Mucosa of rectum (tissue), 2 donors: ENCODE results near the gene TMEM236.

Experiments used
- H3K27ac ChIP-seq, 2 donors: one replicate each; pipeline ENCODE4 v1.7.0; 2013; ENCODE audit warnings: inconsistent platforms in 2 of 2, low read depth in 2 of 2, low read length in 2 of 2
- H3K27me3 ChIP-seq, 2 donors: one replicate each; pipeline ENCODE4 v1.7.0; 2013; ENCODE audit warnings: low read length in 2 of 2; ENCODE audit not compliant: control insufficient read depth in 2 of 2, insufficient read depth in 2 of 2
- H3K36me3 ChIP-seq, 2 donors: one replicate each; pipeline ENCODE4 v1.7.0; 2013; ENCODE audit warnings: low read length in 2 of 2; ENCODE audit not compliant: control insufficient read depth in 2 of 2, insufficient read depth in 2 of 2
- H3K4me1 ChIP-seq, 2 donors: one replicate each; pipeline ENCODE4 v1.7.0; 2013; ENCODE audit warnings: low read length in 2 of 2, mild to moderate bottlenecking in 1 of 2; ENCODE audit not compliant: control insufficient read depth in 2 of 2, insufficient read depth in 2 of 2
- H3K4me3 ChIP-seq, 2 donors: one replicate each; pipeline ENCODE4 v1.7.0; 2013; ENCODE audit warnings: low read length in 2 of 2
- H3K9ac ChIP-seq, 2 donors: one replicate each; pipeline ENCODE4 v1.7.0; 2013; ENCODE audit warnings: low read length in 2 of 2, low read depth in 1 of 2, mild to moderate bottlenecking in 1 of 2
- H3K9me3 ChIP-seq, 2 donors: one replicate each; pipeline ENCODE4 v1.7.0; 2013; ENCODE audit warnings: low read length in 2 of 2; ENCODE audit not compliant: control insufficient read depth in 2 of 2
- donor health status: healthy.
- donor health status: Normal muscosa, but diverticular disease.

Gene TMEM236

GRCh38 chr10:17725703-17726102 is 26.3 kb upstream of the TMEM236 start:
- Histone ChIP-seq H3K27me3 (no peaks in the 10 kb centered on the region), H3K9ac (no peak overlapping the region), H3K4me3 (no peak overlapping the region), H3K4me1 (no peaks in the 10 kb centered on the region), H3K36me3 (no peaks in the 10 kb centered on the region), H3K9me3 (no peaks in the 10 kb centered on the region), H3K27ac (no peak overlapping the region)

GRCh38 chr10:17729630-17730029 is 22.4 kb upstream of the TMEM236 start:
- H3K27ac ChIP-seq = no peak overlapping the region
- no peak overlapping the region for H3K4me3 ChIP-seq
- no peaks in the 10 kb centered on the region for H3K36me3 ChIP-seq
- H3K9ac ChIP-seq = no peak overlapping the region
- H3K9me3 ChIP-seq = no peaks in the 10 kb centered on the region
- H3K27me3 ChIP-seq = no peaks in the 10 kb centered on the region
- peaks cover 6 to 11% of the 10 kb centered on the region in 2 donors for H3K4me1 ChIP-seq

GRCh38 chr10:17730667-17731066 is 21.3 kb upstream of the TMEM236 start:
- H3K4me3 ChIP-seq = no peak overlapping the region
- H3K9me3 ChIP-seq = no peaks in the 10 kb centered on the region
- no peaks in the 10 kb centered on the region for H3K36me3 ChIP-seq
- H3K27me3 ChIP-seq = no peaks in the 10 kb centered on the region
- no peak overlapping the region for H3K27ac ChIP-seq
- H3K9ac ChIP-seq = no peak overlapping the region
- peaks cover 6 to 11% of the 10 kb centered on the region in 2 donors for H3K4me1 ChIP-seq

- H3K27ac ChIP-seq = peak overlapping the region in 1 of 2 donors; percentile 17
- no peaks in the 10 kb centered on the region for H3K36me3 ChIP-seq
- no peaks in the 10 kb centered on the region for H3K9me3 ChIP-seq
- H3K9ac ChIP-seq = peak overlapping the region in 1 of 2 donors; percentile 26
- H3K27me3 ChIP-seq = no peaks in the 10 kb centered on the region
- H3K4me3 ChIP-seq = peak overlapping the region; percentile 20 to 24
- peaks cover 6 to 11% of the 10 kb centered on the region in 2 donors for H3K4me1 ChIP-seq
Measured at GRCh38 chr10:17731331-17732020, 20.5 kb upstream of the TMEM236 start.

- Histone ChIP-seq H3K36me3 (no peaks in the 10 kb centered on the region), H3K4me1 (peaks cover 6 to 11% of the 10 kb centered on the region in 2 donors), H3K27me3 (no peaks in the 10 kb centered on the region), H3K9me3 (no peaks in the 10 kb centered on the region), H3K9ac (no peak overlapping the region), H3K27ac (no peak overlapping the region), H3K4me3 (no peak overlapping the region)
Measured at GRCh38 chr10:17733620-17734019, 18.4 kb upstream of the TMEM236 start.

- Histone ChIP-seq H3K4me1 (peaks cover 6 to 11% of the 10 kb centered on the region in 2 donors), H3K36me3 (no peaks in the 10 kb centered on the region), H3K27ac (no peak overlapping the region), H3K9me3 (no peaks in the 10 kb centered on the region), H3K9ac (no peak overlapping the region), H3K27me3 (no peaks in the 10 kb centered on the region), H3K4me3 (no peak overlapping the region)
Measured at GRCh38 chr10:17734432-17735080, 17.4 kb upstream of the TMEM236 start.

GRCh38 chr10:17735166-17735941 is 16.6 kb upstream of the TMEM236 start:
- no peak overlapping the region for H3K27ac ChIP-seq

GRCh38 chr10:17736223-17736622 is 15.8 kb upstream of the TMEM236 start:
- no peak overlapping the region for H3K4me3 ChIP-seq
- no peaks in the 10 kb centered on the region for H3K36me3 ChIP-seq
- no peaks in the 10 kb centered on the region for H3K9me3 ChIP-seq
- no peaks in the 10 kb centered on the region for H3K27me3 ChIP-seq
- H3K4me1 ChIP-seq = peaks cover 2 to 7% of the 10 kb centered on the region in 2 donors
- H3K9ac ChIP-seq = no peak overlapping the region
- H3K27ac ChIP-seq = no peak overlapping the region

More at GRCh38 chr10:17735166-17735941, 16.6 kb upstream of the TMEM236 start:
- Histone ChIP-seq H3K4me3 (no peak overlapping the region), H3K27me3 (no peaks in the 10 kb centered on the region), H3K4me1 (peaks cover 6 to 11% of the 10 kb centered on the region in 2 donors), H3K9ac (no peak overlapping the region), H3K9me3 (no peaks in the 10 kb centered on the region), H3K36me3 (no peaks in the 10 kb centered on the region)

GRCh38 chr10:17737027-17737965 is 14.7 kb upstream of the TMEM236 start:
- Histone ChIP-seq H3K9ac (no peak overlapping the region), H3K27ac (no peak overlapping the region), H3K36me3 (no peaks in the 10 kb centered on the region), H3K4me1 (peaks cover 0 to under 1% of the 10 kb centered on the region in 2 donors), H3K27me3 (no peaks in the 10 kb centered on the region), H3K9me3 (no peaks in the 10 kb centered on the region), H3K4me3 (no peak overlapping the region)
